Amniotic epithelial cell (primary cell): ENCODE results near the gene ANKRD33.

ENCODE experiments used
- DNase-seq: peaks from one replicate; pipeline ENCODE4 v3.0.0-alpha.2; 2010; ENCODE audit warnings: low read depth

Gene ANKRD33

GRCh38 chr12:51921017-51921725 lies 33.3 kb downstream of the ANKRD33 start:
- no peak for DNase-seq

GRCh38 chr12:51922146-51922545 lies 34.2 kb downstream of the ANKRD33 start:
- DNase-seq = no peak

- DNase-seq = peak; percentile 25
Measured at GRCh38 chr12:51922762-51923505, 35.0 kb downstream of the ANKRD33 start.

GRCh38 chr12:51923506-51924365 lies 35.8 kb downstream of the ANKRD33 start:
- DNase-seq = no peak

GRCh38 chr12:51924551-51925319 lies 36.8 kb downstream of the ANKRD33 start:
- DNase-seq = no peak

GRCh38 chr12:51925346-51926063 lies 37.6 kb downstream of the ANKRD33 start:
- DNase-seq = no peak

- no peak for DNase-seq
Measured at GRCh38 chr12:51926064-51926632, 38.2 kb downstream of the ANKRD33 start.

GRCh38 chr12:51926718-51927117 lies 38.8 kb downstream of the ANKRD33 start:
- peak; percentile 49 for DNase-seq

- DNase-seq = peak; percentile 36
Measured at GRCh38 chr12:51932218-51933076, 44.5 kb downstream of the ANKRD33 start.

GRCh38 chr12:51934080-51934479 lies 46.2 kb downstream of the ANKRD33 start:
- DNase-seq = no peak

- no peak for DNase-seq
Measured at GRCh38 chr12:51937926-51938325, 50.0 kb downstream of the ANKRD33 start.

- DNase-seq = no peak
Measured at GRCh38 chr12:51938726-51939125, 50.8 kb downstream of the ANKRD33 start.

- peak; percentile 91 for DNase-seq
Measured at GRCh38 chr12:51941011-51941581, 53.2 kb downstream of the ANKRD33 start.
